Osteocyte (in vitro differentiated cells): ENCODE measurements around the gene SENP1. TPM values are rescaled to one million over a fixed set of nuclear protein-coding genes. Genes with fewer than 3 reads are reported as not detected.

Experiments used
- DNase-seq: peaks from one replicate; pipeline ENCODE4 v3.0.0; 2021; ENCODE audit warnings: mixed read lengths; ENCODE audit not compliant: unreplicated experiment; ENCODE audit errors: extremely low spot score
- H3K27ac Mint-ChIP-seq: one replicate; pipeline ENCODE4 v1.8.0; 2021; ENCODE audit warnings: mild to moderate bottlenecking, mixed read lengths; ENCODE audit not compliant: unreplicated experiment
- H3K27me3 Mint-ChIP-seq: one replicate; pipeline ENCODE4 v1.8.0; 2021; ENCODE audit warnings: mixed read lengths; ENCODE audit not compliant: unreplicated experiment
- H3K36me3 Mint-ChIP-seq: one replicate; pipeline ENCODE4 v1.8.0; 2021; ENCODE audit warnings: mixed read lengths; ENCODE audit not compliant: unreplicated experiment
- H3K4me1 Mint-ChIP-seq: one replicate; pipeline ENCODE4 v1.8.0; 2021; ENCODE audit warnings: mixed read lengths; ENCODE audit not compliant: unreplicated experiment
- H3K4me3 Mint-ChIP-seq: one replicate; pipeline ENCODE4 v1.8.0; 2021; ENCODE audit warnings: mild to moderate bottlenecking, moderate library complexity, mixed read lengths; ENCODE audit not compliant: unreplicated experiment
- H3K9me3 Mint-ChIP-seq: one replicate; pipeline ENCODE4 v1.8.0; 2021; ENCODE audit warnings: mixed read lengths; ENCODE audit not compliant: unreplicated experiment
- total RNA-seq: library from RNA; stranded (reverse); gene quantifications from 2 replicates; pipeline ENCODE4 v1.2.1, GENCODE V29; 2021
- TF ChIP-seq, protein P1 (sequence below): fragments of 200-600 bp; sonication (generic); IDR thresholded peaks from 2 replicates; pipeline ENCODE4 v1.5.0; 2021; ENCODE audit warnings: antibody characterized with exemption, mild to moderate bottlenecking, moderate library complexity

The SENP1 gene
- total RNA-seq, 1 donor from 2014 or later: 25.6 TPM

DNA sequence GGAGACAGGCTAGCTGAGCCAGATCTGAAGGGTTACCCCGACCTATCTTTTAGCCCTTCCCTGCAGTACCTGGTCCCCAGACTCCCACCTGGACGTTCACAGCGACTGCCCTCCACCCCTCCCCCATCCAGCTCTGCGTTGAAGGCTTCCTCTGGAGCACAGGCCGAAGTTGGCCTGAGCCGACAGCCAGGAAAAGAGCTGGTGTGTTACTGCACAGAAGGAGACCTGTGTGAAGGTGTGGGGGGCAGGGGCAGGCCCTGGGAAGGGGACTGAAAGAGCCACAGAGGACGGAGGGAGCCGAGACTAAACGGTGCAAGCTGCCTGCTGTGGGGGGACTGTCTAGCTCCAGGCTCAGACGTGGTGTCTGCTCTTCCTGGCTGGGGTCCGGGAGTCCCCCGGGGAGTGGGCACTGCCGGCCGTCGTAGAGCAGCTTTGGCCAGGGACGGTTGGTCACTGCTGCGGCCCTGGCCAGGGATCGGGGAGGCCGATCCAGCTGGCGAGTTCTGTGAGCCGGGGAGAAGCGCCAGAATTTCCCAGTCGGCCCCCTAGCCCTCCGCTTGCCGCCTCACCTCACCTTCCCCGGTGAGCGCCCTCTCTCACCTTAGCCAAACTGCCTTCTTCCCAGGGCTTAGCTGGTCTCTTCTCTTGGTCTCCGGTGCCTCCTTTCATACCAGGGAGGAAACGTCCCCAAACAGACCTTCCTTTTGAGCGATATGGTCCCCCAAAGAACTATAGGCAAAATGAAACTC, 100.7 kb downstream of the SENP1 start:
- DNase-seq: no peak
- peaks cover 1% of the 10 kb centered on the region for H3K36me3 Mint-ChIP-seq
- H3K4me3 Mint-ChIP-seq: peak overlapping the region; percentile 46
- TF ChIP-seq, protein P1, sequence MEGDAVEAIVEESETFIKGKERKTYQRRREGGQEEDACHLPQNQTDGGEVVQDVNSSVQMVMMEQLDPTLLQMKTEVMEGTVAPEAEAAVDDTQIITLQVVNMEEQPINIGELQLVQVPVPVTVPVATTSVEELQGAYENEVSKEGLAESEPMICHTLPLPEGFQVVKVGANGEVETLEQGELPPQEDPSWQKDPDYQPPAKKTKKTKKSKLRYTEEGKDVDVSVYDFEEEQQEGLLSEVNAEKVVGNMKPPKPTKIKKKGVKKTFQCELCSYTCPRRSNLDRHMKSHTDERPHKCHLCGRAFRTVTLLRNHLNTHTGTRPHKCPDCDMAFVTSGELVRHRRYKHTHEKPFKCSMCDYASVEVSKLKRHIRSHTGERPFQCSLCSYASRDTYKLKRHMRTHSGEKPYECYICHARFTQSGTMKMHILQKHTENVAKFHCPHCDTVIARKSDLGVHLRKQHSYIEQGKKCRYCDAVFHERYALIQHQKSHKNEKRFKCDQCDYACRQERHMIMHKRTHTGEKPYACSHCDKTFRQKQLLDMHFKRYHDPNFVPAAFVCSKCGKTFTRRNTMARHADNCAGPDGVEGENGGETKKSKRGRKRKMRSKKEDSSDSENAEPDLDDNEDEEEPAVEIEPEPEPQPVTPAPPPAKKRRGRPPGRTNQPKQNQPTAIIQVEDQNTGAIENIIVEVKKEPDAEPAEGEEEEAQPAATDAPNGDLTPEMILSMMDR: no peak
- H3K4me1 Mint-ChIP-seq: peaks cover 37% of the 10 kb centered on the region
- no peak overlapping the region for H3K27ac Mint-ChIP-seq
- no peaks in the 10 kb centered on the region for H3K9me3 Mint-ChIP-seq
- peaks cover 78% of the 10 kb centered on the region for H3K27me3 Mint-ChIP-seq

- TF ChIP-seq, protein P1: no peak
- Mint-ChIP-seq H3K4me1 (peaks cover 37% of the 10 kb centered on the region), H3K4me3 (peak within 1 kb of the TSS; percentile 88), H3K27me3 (peaks cover 78% of the 10 kb centered on the region), H3K9me3 (no peaks in the 10 kb centered on the region), H3K27ac (no peak within 1 kb of the TSS), H3K36me3 (peaks cover 1% of the 10 kb centered on the region)
- no peak for DNase-seq
Observed at GRCh38 chr12:48004053-48004941, 101.6 kb downstream of the SENP1 start, which contains the start of gene COL2A1. Gene COL2A1, minus strand, starts transcription at chr12:48004476. Its CDS starts 155 bp downstream, at chr12:48004321.

GRCh38 chr12:48003226-48004052, 102.4 kb downstream of the SENP1 start:
- H3K9me3 Mint-ChIP-seq: no peaks in the 10 kb centered on the region
- peak overlapping the region; percentile 88 for H3K4me3 Mint-ChIP-seq
- H3K27ac Mint-ChIP-seq: no peak overlapping the region
- H3K36me3 Mint-ChIP-seq: no peaks in the 10 kb centered on the region
- DNase-seq: no peak
- peaks cover 37% of the 10 kb centered on the region for H3K4me1 Mint-ChIP-seq
- H3K27me3 Mint-ChIP-seq: peaks cover 78% of the 10 kb centered on the region
- TF ChIP-seq, protein P1: no peak

- peak overlapping the region; percentile 88 for H3K4me3 Mint-ChIP-seq
- TF ChIP-seq, protein P1: no peak
- peaks cover 37% of the 10 kb centered on the region for H3K4me1 Mint-ChIP-seq
- H3K27ac Mint-ChIP-seq: no peak overlapping the region
- no peak for DNase-seq
- H3K9me3 Mint-ChIP-seq: no peaks in the 10 kb centered on the region
- peaks cover 78% of the 10 kb centered on the region for H3K27me3 Mint-ChIP-seq
- no peaks in the 10 kb centered on the region for H3K36me3 Mint-ChIP-seq
Observed at GRCh38 chr12:48002773-48003218, 103.1 kb downstream of the SENP1 start.
